GM12878 (cell line): ENCODE data around the gene MUSK. TPM values are rescaled to one million over a fixed set of nuclear protein-coding genes. Genes with fewer than 3 reads are reported as not detected.

ENCODE experiments used
- ATAC-seq: fragments of 200-7000 bp; cut with Tn5 transposase; 3 replicates; pipeline ENCODE4 v1.9.1; 2020; ENCODE audit warnings: mild to moderate bottlenecking, moderate library complexity
- BruUV-seq: library from RNA; stranded (reverse); fragments of 400-500 nt; replicated peaks from 2 replicates; lab custom pipeline; 2021; lab: Mats Ljungman, UMichigan
- CTCF ChIA-PET: fragments of 300-600 bp; sonication (Branson Sonifier 250); formaldehyde crosslinking; extraction: SDS; loops from one replicate; lab custom pipeline; 2021; ENCODE audit warnings: inconsistent platforms; lab: Yijun Ruan, JAX
- POLR2A ChIA-PET: fragments of 350-600 bp; formaldehyde crosslinking; extraction: SDS; loops from one replicate; lab custom pipeline; 2021; ENCODE audit warnings: inconsistent platforms; lab: Charles Lee
- RAD21 ChIA-PET: fragments of 300-600 bp; sonication (Branson Sonifier 250); formaldehyde crosslinking; loops from one replicate; lab custom pipeline; 2023; ENCODE audit warnings: antibody characterized with exemption; ENCODE audit not compliant: unreplicated experiment; lab: Charles Lee
- SMC1A ChIA-PET: fragments of 300-600 bp; sonication (Branson Sonifier 250); formaldehyde crosslinking; loops from one replicate; lab custom pipeline; 2023; ENCODE audit not compliant: unreplicated experiment, uncharacterized antibody; lab: Charles Lee
- DNase-seq: peaks from one replicate; pipeline ENCODE4 v3.0.0-alpha.2; 2011; ENCODE audit warnings: low read depth, low spot score
- FAIRE-seq: peaks from 3 replicates; lab custom pipeline; 2011; peaks lifted over from hg19 to GRCh38; lab: Jason Lieb, UNC
- H2AFZ ChIP-seq: 2 replicates; pipeline ENCODE4 v1.6.0; 2011; ENCODE audit warnings: low read depth, low read length, control low read depth; ENCODE audit not compliant: control insufficient read depth
- H3K27ac ChIP-seq: 2 replicates; pipeline ENCODE4 v1.5.1; 2011; ENCODE audit warnings: control low read depth; ENCODE audit not compliant: control insufficient read depth, insufficient read depth
- H3K27me3 ChIP-seq, 2 experiments: replicated peaks in 1 of 2; 2 replicates each; pipeline versions ENCODE4 v1.6.0 to v1.6.1; 2011; ENCODE audit warnings: low read length in 1 of 2; ENCODE audit not compliant: control insufficient read depth in 2 of 2, insufficient read depth in 2 of 2
- H3K36me3 ChIP-seq, 2 experiments: 2 replicates each; pipeline ENCODE4 v1.5.1; 2011; ENCODE audit warnings: low read length in 1 of 2; ENCODE audit not compliant: control insufficient read depth in 2 of 2, insufficient read depth in 2 of 2
- H3K4me1 ChIP-seq: 2 replicates; pipeline ENCODE4 v1.6.1; 2011; ENCODE audit warnings: mild to moderate bottlenecking, low read length, moderate library complexity, mixed read lengths; ENCODE audit not compliant: control insufficient read depth, insufficient read depth
- H3K4me2 ChIP-seq: 2 replicates; pipeline ENCODE4 v1.6.0; 2011; ENCODE audit warnings: control low read depth; ENCODE audit not compliant: control insufficient read depth, insufficient read depth
- H3K4me3 ChIP-seq: fragments of 200-600 bp; sonication (generic); 2 replicates; pipeline ENCODE4 v1.5.1; 2016
- H3K79me2 ChIP-seq: 2 replicates; pipeline ENCODE4 v1.6.0; 2011; ENCODE audit warnings: low read length; ENCODE audit not compliant: control insufficient read depth, insufficient read depth
- H3K9ac ChIP-seq: 2 replicates; pipeline ENCODE4 v1.8.0; 2011; ENCODE audit warnings: low read length, control low read depth, mixed read lengths; ENCODE audit not compliant: control insufficient read depth, insufficient read depth
- H3K9me3 ChIP-seq: replicated peaks from 3 replicates; pipeline ENCODE4 v1.5.1; 2011; ENCODE audit warnings: mild to moderate bottlenecking, low read length; ENCODE audit not compliant: control insufficient read depth, insufficient read depth
- H4K20me1 ChIP-seq: 2 replicates; pipeline ENCODE4 v1.6.0; 2011; ENCODE audit not compliant: control insufficient read depth, insufficient read depth
- BRCA1 ChIP-seq: IDR thresholded peaks from 2 replicates; pipeline ENCODE4 v1.6.1; 2011; ENCODE audit warnings: low read depth, low read length, improper control_type of control experiment
- CHD2 ChIP-seq: IDR thresholded peaks from 2 replicates; pipeline ENCODE4 v1.6.1; 2011; ENCODE audit warnings: low read depth, low read length, improper control_type of control experiment, borderline replicate concordance
- CHD4 ChIP-seq: fragments of 200-600 bp; sonication (generic); IDR thresholded peaks from 2 replicates; pipeline ENCODE4 v1.6.1; 2016; ENCODE audit warnings: mild to moderate bottlenecking
- CREM ChIP-seq: IDR thresholded peaks from 2 replicates; pipeline ENCODE4 v1.6.1; 2014; ENCODE audit warnings: antibody characterized with exemption, low read depth
- DPF2 ChIP-seq: fragments of 450-650 bp; IDR thresholded peaks from 2 replicates; pipeline ENCODE4 v1.6.1; 2017; ENCODE audit warnings: mild to moderate bottlenecking
- EED ChIP-seq: sonication (generic); IDR thresholded peaks from 2 replicates; pipeline ENCODE4 v1.6.1; 2016; ENCODE audit warnings: antibody characterized with exemption, low read depth
- EGR1 ChIP-seq, 2 experiments: IDR thresholded peaks; 1 replicate in 1 of 2; 2 replicates in 1 of 2; pipeline ENCODE4 v1.6.1; 2011 to 2012; ENCODE audit warnings: low read depth in 2 of 2, low read length in 2 of 2, borderline replicate concordance in 1 of 2, mild to moderate bottlenecking in 1 of 2, moderate library complexity in 1 of 2
- GATAD2B ChIP-seq: fragments of 450-650 bp; conservative IDR thresholded peaks from 2 replicates; pipeline ENCODE4 v1.6.1; 2017; ENCODE audit warnings: low read depth, mild to moderate bottlenecking, moderate library complexity
- HCFC1 ChIP-seq: fragments of 150-350 bp; IDR thresholded peaks from 2 replicates; pipeline ENCODE4 v1.6.1; 2014; ENCODE audit warnings: low read length
- SIN3A ChIP-seq: IDR thresholded peaks from 2 replicates; pipeline ENCODE4 v1.6.1; 2012; ENCODE audit warnings: low read depth, low read length, improper control_type of control experiment
- SMAD5 ChIP-seq: IDR thresholded peaks from 2 replicates; pipeline ENCODE4 v1.6.1; 2016; ENCODE audit warnings: antibody characterized with exemption, low read depth
- SMARCA5 ChIP-seq: fragments of 450-650 bp; IDR thresholded peaks from 2 replicates; pipeline ENCODE4 v1.6.1; 2017; ENCODE audit warnings: mild to moderate bottlenecking
- SPI1 ChIP-seq: IDR thresholded peaks from 2 replicates; pipeline ENCODE4 v1.6.1; 2011; ENCODE audit warnings: low read depth, mild to moderate bottlenecking, low read length, moderate library complexity, borderline replicate concordance; ENCODE audit not compliant: insufficient read depth
- WRNIP1 ChIP-seq: IDR thresholded peaks from 2 replicates; pipeline ENCODE4 v1.6.1; 2011; ENCODE audit warnings: low read depth, low read length, improper control_type of control experiment, borderline replicate concordance
- YBX1 ChIP-seq: fragments of 450-650 bp; IDR thresholded peaks from 2 replicates; pipeline ENCODE4 v1.6.1; 2016; ENCODE audit warnings: antibody characterized with exemption
- ZBED1 ChIP-seq: IDR thresholded peaks from 2 replicates; pipeline ENCODE4 v1.6.1; 2016; ENCODE audit warnings: borderline replicate concordance
- ZNF274 ChIP-seq: IDR thresholded peaks from one replicate; pipeline ENCODE4 v1.8.0; 2011; ENCODE audit not compliant: insufficient read length, insufficient read depth
- WGBS: methylation state at CpG from one replicate; pipeline ENCODE4 v1.1.6; 2016; ENCODE audit warnings: low lambda C conversion rate; ENCODE audit not compliant: insufficient replicate concordance, insufficient coverage; ENCODE audit errors: missing lambda C conversion rate; 5-methylcytosine and 5-hydroxymethylcytosine counted together
- in situ Hi-C: fragments of 300-500 bp; cut with MboI; formaldehyde crosslinking; loops from 9 replicates; pipeline ENCODE4 v1.14.3; 2018; ENCODE audit warnings: mixed read lengths
- intact Hi-C: fragments of 100-400 bp; cut with micrococcal nuclease; formaldehyde crosslinking; loops from one replicate; pipeline ENCODE4 v1.14.2; 2022; ENCODE audit not compliant: unreplicated experiment
- polyA plus RNA-seq, 11 experiments: library from polyadenylated mRNA; depleted of rRNA in 4 of 11; unstranded in 6 of 11; stranded (reverse) in 5 of 11; fragments of >200 nt; fragmentation: Nextera tagmentation in 4 of 11; fragmentation: Illumina TruSeq in 1 of 11; extraction: Ambion mirVana in 4 of 11; extraction: Trizol in 1 of 11; gene quantifications; 1 replicate in 1 of 11; 2 replicates in 10 of 11; pipeline versions ENCODE4 v1.2.1 to v1.2.3, GENCODE V29; 2011 to 2016; ENCODE audit warnings: inconsistent platforms in 2 of 11, missing spikeins in 2 of 11, low read depth in 1 of 11
- total RNA-seq, 4 experiments: library from RNA; depleted of rRNA in 3 of 4; stranded (reverse); fragments of >200 nt in 3 of 4; fragmentation: Illumina TruSeq in 1 of 4; extraction: Trizol in 1 of 4; gene quantifications; 2 replicates each; pipeline versions ENCODE4 v1.2.1 to v1.2.3, GENCODE V29; 2013 to 2021
- TF ChIP-seq, protein P1 (sequence below): fragments of 450-650 bp; IDR thresholded peaks from 2 replicates; pipeline ENCODE4 v1.6.1; 2017; ENCODE audit warnings: mild to moderate bottlenecking, low read depth, inconsistent platforms; ENCODE audit not compliant: poor library complexity, severe bottlenecking
- TF ChIP-seq, protein P2 (sequence below): fragments of 450-650 bp; IDR thresholded peaks from 2 replicates; pipeline ENCODE4 v1.6.1; 2018; ENCODE audit warnings: borderline replicate concordance, mild to moderate bottlenecking; ENCODE audit not compliant: partially characterized antibody

MUSK gene
- total and polyA plus RNA-seq, 10 of the 15 experiments (the other 5 are each of a cell fraction or from before 2014, with no cell fraction given), result 0.04 to 0.19 (median 0.10) TPM; not detected in 5

DNA sequence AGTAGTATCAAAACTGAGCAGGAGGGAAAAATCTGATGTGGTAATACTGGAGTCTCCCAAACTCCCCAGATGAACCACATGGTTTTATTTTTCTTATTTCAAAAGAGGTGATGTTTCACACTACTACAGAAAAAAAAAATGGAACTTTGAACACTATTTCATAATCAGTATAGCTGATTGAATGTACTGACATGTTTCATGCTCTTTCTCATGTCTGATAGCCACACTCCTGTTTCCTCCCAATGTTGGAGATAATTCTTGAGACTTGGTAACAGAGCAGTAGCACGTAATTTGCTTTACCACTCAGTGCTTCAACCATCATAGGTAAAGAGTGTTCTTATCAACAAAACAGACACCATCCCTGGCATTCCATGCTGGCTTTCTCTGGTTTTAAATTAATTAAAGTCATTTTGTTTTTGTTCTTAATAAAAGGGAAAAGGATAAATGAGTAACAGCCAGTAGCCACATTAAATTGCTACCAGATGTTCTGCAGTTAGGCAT is 85.2 kb downstream of the MUSK start:
- WGBS, result 45% methylated on average over 1 of the region's 1 CpG
- H3K4me2 ChIP-seq, result no peak overlapping the region
- H2AFZ ChIP-seq, result no peak overlapping the region
- DNase-seq (no peak), FAIRE-seq (no peak), ATAC-seq (no peak)
- no peaks in the 10 kb centered on the region for H4K20me1 ChIP-seq
- SMC1A ChIA-PET, result interaction anchor here (0.8 to 2.0 kb wide), 5 partner anchors 10 to 112 kb away, joined by 3 to 6 read pairs (median 4); no protein-coding TSS in a partner anchor
- intact Hi-C loops (no loop called here), in situ Hi-C loops (no loop called here)
- H3K9ac ChIP-seq, result no peak overlapping the region
- RAD21 ChIA-PET, result no interaction called here
- no peak overlapping the region for H3K4me3 ChIP-seq
- H3K4me1 ChIP-seq, result no peaks in the 10 kb centered on the region
- H3K36me3 ChIP-seq, result no peaks in the 10 kb centered on the region
- no TSS peak for BruUV-seq
- CTCF ChIA-PET, result interaction anchor here (1.3 kb wide), 1 partner anchor 111 kb away, joined by 3 read pairs; no protein-coding TSS in a partner anchor
- H3K79me2 ChIP-seq, result no peaks in the 10 kb centered on the region
- H3K27ac ChIP-seq, result no peak overlapping the region
- POLR2A ChIA-PET, result interaction anchor here (0.6 to 0.9 kb wide), 3 partner anchors 9 to 489 kb away, joined by 3 to 5 read pairs (median 3); no protein-coding TSS in a partner anchor
- H3K27me3 ChIP-seq, result no peaks in the 10 kb centered on the region
- TF ChIP-seq GATAD2B, result no peak
- no peak for TF ChIP-seq BRCA1
- no peak for TF ChIP-seq HCFC1
- no peak for TF ChIP-seq CHD2
- no peak for TF ChIP-seq CREM
- TF ChIP-seq WRNIP1, result no peak
- TF ChIP-seq EGR1 (IDR thresholded peaks at IDR 0.05; ENCODE audit: borderline replicate concordance in 1 of 2, low read depth in 2 of 2, low read length in 2 of 2), result no peak
- no peak for TF ChIP-seq ZBED1
- TF ChIP-seq SMAD5, result no peak
- TF ChIP-seq SPI1, result no peak
- no peak for TF ChIP-seq CHD4
- TF ChIP-seq ZNF274, result no peak
- no peak for TF ChIP-seq YBX1
- no peak for TF ChIP-seq SMARCA5
- TF ChIP-seq, protein P1, sequence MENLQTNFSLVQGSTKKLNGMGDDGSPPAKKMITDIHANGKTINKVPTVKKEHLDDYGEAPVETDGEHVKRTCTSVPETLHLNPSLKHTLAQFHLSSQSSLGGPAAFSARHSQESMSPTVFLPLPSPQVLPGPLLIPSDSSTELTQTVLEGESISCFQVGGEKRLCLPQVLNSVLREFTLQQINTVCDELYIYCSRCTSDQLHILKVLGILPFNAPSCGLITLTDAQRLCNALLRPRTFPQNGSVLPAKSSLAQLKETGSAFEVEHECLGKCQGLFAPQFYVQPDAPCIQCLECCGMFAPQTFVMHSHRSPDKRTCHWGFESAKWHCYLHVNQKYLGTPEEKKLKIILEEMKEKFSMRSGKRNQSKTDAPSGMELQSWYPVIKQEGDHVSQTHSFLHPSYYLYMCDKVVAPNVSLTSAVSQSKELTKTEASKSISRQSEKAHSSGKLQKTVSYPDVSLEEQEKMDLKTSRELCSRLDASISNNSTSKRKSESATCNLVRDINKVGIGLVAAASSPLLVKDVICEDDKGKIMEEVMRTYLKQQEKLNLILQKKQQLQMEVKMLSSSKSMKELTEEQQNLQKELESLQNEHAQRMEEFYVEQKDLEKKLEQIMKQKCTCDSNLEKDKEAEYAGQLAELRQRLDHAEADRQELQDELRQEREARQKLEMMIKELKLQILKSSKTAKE, result no peak
- no peak for TF ChIP-seq SIN3A
- TF ChIP-seq, protein P2, sequence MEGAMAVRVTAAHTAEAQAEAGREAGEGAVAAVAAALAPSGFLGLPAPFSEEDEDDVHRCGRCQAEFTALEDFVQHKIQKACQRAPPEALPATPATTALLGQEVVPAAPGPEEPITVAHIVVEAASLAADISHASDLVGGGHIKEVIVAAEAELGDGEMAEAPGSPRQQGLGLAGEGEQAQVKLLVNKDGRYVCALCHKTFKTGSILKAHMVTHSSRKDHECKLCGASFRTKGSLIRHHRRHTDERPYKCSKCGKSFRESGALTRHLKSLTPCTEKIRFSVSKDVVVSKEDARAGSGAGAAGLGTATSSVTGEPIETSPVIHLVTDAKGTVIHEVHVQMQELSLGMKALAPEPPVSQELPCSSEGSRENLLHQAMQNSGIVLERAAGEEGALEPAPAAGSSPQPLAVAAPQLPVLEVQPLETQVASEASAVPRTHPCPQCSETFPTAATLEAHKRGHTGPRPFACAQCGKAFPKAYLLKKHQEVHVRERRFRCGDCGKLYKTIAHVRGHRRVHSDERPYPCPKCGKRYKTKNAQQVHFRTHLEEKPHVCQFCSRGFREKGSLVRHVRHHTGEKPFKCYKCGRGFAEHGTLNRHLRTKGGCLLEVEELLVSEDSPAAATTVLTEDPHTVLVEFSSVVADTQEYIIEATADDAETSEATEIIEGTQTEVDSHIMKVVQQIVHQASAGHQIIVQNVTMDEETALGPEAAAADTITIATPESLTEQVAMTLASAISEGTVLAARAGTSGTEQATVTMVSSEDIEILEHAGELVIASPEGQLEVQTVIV, result no peak
- no peak for TF ChIP-seq EED
- no peak for TF ChIP-seq DPF2
- no peaks in the 10 kb centered on the region for H3K9me3 ChIP-seq
